Neural cell (in vitro differentiated cells): ENCODE data around the gene MAGI1.

Source experiments
- EP300 ChIP-seq: fragments of 450-650 bp; conservative IDR thresholded peaks from 2 replicates; pipeline ENCODE4 v1.6.1; 2014; ENCODE audit warnings: antibody characterized with exemption, mild to moderate bottlenecking, moderate library complexity; ENCODE audit not compliant: poor library complexity, severe bottlenecking
- POLR2AphosphoS5 ChIP-seq: IDR thresholded peaks from 2 replicates; pipeline ENCODE4 v1.6.1; 2012
- RAD21 ChIP-seq: fragments of 450-650 bp; conservative IDR thresholded peaks from 2 replicates; pipeline ENCODE4 v1.6.1; 2014; ENCODE audit warnings: antibody characterized with exemption, mild to moderate bottlenecking, moderate library complexity
- SMC3 ChIP-seq: fragments of 450-650 bp; conservative IDR thresholded peaks from 2 replicates; pipeline ENCODE4 v1.6.1; 2014; ENCODE audit warnings: antibody characterized with exemption, mild to moderate bottlenecking, moderate library complexity; ENCODE audit not compliant: poor library complexity
- TF ChIP-seq, protein P1 (sequence below): fragments of 450-650 bp; IDR thresholded peaks from 2 replicates; pipeline ENCODE4 v1.5.1; 2014; ENCODE audit warnings: antibody characterized with exemption, mild to moderate bottlenecking, moderate library complexity; ENCODE audit not compliant: poor library complexity, severe bottlenecking

DNA sequence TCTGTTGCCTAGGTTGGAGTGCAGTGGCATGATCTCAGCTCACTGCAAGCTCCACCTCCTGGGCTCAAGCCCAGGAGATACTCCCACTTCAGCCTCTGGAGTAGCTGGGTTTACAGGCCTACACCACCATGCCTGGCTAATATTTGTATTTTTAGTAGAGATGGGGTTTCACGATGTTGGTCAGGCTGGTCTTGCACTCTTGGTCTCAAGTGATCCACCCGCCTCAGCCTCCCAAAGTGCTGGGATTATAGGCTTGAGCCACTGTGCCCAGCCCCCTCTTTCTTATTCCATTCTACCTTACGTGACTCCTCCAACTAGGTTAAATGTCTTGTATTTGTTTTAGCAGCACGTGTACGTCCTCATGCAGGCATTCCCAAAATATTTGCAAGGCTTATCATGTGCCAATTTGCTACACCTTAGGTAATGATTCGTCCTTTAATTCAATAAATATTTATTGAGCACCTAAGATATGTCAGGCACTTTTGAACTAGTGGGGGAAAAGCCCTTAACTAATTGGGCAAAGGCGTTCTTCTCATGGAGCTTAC lies 14.9 kb upstream of the MAGI1 start:
- TF ChIP-seq, protein P1, sequence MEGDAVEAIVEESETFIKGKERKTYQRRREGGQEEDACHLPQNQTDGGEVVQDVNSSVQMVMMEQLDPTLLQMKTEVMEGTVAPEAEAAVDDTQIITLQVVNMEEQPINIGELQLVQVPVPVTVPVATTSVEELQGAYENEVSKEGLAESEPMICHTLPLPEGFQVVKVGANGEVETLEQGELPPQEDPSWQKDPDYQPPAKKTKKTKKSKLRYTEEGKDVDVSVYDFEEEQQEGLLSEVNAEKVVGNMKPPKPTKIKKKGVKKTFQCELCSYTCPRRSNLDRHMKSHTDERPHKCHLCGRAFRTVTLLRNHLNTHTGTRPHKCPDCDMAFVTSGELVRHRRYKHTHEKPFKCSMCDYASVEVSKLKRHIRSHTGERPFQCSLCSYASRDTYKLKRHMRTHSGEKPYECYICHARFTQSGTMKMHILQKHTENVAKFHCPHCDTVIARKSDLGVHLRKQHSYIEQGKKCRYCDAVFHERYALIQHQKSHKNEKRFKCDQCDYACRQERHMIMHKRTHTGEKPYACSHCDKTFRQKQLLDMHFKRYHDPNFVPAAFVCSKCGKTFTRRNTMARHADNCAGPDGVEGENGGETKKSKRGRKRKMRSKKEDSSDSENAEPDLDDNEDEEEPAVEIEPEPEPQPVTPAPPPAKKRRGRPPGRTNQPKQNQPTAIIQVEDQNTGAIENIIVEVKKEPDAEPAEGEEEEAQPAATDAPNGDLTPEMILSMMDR: no peak
- TF ChIP-seq RAD21: no peak
- TF ChIP-seq POLR2AphosphoS5: no peak
- no peak for TF ChIP-seq EP300
- TF ChIP-seq SMC3: no peak
